ENCODE results near the gene VPS18. TPM values are rescaled to one million over a fixed set of nuclear protein-coding genes. Genes with fewer than 3 reads are reported as not detected.

Gene VPS18
- polyA plus RNA-seq, 1 donor from 2014 or later = 13.8 TPM

DNA sequence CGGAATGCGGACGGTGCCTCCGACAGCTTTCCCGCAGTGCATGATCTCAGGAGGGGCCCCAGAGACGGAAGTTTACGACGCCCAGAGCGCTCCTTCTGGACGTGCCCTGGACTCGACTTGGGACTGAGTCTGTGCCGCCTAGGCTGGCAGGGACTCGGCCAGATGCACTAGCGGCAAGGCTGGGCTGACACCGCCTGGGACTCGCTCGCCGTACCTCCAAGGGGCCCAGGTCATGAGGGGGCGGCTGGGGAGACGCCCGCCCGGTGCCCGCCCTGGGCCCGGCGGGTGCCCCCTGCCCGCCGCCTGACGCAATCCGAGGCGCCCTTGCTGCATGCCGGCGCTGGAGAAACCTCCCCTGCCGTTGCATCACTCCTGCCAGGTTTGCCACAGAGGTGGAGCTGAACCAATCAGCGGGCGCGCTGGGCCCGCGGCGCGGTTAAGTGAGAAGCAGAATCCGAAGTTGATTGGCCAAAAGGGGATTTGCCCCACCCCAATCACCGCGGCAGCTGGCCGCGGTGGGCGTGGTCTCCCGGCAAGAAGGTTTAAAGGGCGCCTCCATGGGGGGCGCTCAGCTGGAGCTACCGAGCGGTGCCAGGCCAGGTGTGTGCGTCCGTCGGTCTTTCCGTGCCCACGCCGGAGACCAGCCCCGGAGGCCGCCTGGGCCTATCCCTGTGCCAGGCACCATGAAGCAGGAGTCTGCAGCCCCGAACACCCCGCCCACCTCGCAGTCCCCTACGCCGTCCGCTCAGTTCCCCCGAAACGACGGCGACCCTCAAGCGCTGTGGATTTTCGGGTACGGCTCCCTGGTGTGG is 58.9 kb downstream of the VPS18 start, which contains the start of gene CHAC1:
Gene CHAC1 (plus strand): TSS at position 571 of the 812 bp plus-strand sequence. CDS start 113 bp downstream, at position 684.
- Histone ChIP-seq H2AFZ (ENCODE audit: low read depth, low read length) (peak within 1 kb of the TSS; percentile 62), H3K27me3 (ENCODE audit: insufficient read depth, low read depth, low read length) (no peaks in the 10 kb centered on the region), H3K27ac (ENCODE audit: low read length) (peak within 1 kb of the TSS; percentile 39), H3K4me3 (ENCODE audit: low read length) (peak within 1 kb of the TSS; percentile 91), H3K79me2 (replicated peaks; ENCODE audit: insufficient read depth, low read length) (no peaks in the 10 kb centered on the region), H3K36me3 (ENCODE audit: insufficient read depth, low read length) (no peaks in the 10 kb centered on the region), H3K9ac (ENCODE audit: low read length) (peak within 1 kb of the TSS; percentile 72), H4K20me1 (ENCODE audit: insufficient read depth) (no peaks in the 10 kb centered on the region), H3K9me2 (ENCODE audit: insufficient read depth, low read length) (no peaks in the 10 kb centered on the region), H3F3A (ENCODE audit: insufficient read depth, low read length, poor library complexity, severe bottlenecking) (no peaks in the 10 kb centered on the region), H3K9me3 (ENCODE audit: low read length) (no peaks in the 10 kb centered on the region), H3K4me2 (ENCODE audit: low read length) (peak within 1 kb of the TSS; percentile 75)
- TF ChIP-seq TAF1 (IDR thresholded peaks at IDR 0.05; ENCODE audit: low read depth) = peak; percentile 52
- TF ChIP-seq RAD21 (conservative IDR thresholded peaks at IDR 0.05) = peak; percentile 23
- TF ChIP-seq POLR2AphosphoS5 (IDR thresholded peaks at IDR 0.05) = peak; percentile 78
- TF ChIP-seq SMC3 (conservative IDR thresholded peaks at IDR 0.05; ENCODE audit: poor library complexity) = no peak
- TF ChIP-seq EZH2 (IDR thresholded peaks at IDR 0.05; ENCODE audit: borderline replicate concordance, insufficient read depth, low read length, poor library complexity, severe bottlenecking) = no peak
- TF ChIP-seq, protein P1, sequence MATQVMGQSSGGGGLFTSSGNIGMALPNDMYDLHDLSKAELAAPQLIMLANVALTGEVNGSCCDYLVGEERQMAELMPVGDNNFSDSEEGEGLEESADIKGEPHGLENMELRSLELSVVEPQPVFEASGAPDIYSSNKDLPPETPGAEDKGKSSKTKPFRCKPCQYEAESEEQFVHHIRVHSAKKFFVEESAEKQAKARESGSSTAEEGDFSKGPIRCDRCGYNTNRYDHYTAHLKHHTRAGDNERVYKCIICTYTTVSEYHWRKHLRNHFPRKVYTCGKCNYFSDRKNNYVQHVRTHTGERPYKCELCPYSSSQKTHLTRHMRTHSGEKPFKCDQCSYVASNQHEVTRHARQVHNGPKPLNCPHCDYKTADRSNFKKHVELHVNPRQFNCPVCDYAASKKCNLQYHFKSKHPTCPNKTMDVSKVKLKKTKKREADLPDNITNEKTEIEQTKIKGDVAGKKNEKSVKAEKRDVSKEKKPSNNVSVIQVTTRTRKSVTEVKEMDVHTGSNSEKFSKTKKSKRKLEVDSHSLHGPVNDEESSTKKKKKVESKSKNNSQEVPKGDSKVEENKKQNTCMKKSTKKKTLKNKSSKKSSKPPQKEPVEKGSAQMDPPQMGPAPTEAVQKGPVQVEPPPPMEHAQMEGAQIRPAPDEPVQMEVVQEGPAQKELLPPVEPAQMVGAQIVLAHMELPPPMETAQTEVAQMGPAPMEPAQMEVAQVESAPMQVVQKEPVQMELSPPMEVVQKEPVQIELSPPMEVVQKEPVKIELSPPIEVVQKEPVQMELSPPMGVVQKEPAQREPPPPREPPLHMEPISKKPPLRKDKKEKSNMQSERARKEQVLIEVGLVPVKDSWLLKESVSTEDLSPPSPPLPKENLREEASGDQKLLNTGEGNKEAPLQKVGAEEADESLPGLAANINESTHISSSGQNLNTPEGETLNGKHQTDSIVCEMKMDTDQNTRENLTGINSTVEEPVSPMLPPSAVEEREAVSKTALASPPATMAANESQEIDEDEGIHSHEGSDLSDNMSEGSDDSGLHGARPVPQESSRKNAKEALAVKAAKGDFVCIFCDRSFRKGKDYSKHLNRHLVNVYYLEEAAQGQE (IDR thresholded peaks at IDR 0.05; ENCODE audit: borderline replicate concordance) = peak; percentile 47
- TF ChIP-seq, protein P2, sequence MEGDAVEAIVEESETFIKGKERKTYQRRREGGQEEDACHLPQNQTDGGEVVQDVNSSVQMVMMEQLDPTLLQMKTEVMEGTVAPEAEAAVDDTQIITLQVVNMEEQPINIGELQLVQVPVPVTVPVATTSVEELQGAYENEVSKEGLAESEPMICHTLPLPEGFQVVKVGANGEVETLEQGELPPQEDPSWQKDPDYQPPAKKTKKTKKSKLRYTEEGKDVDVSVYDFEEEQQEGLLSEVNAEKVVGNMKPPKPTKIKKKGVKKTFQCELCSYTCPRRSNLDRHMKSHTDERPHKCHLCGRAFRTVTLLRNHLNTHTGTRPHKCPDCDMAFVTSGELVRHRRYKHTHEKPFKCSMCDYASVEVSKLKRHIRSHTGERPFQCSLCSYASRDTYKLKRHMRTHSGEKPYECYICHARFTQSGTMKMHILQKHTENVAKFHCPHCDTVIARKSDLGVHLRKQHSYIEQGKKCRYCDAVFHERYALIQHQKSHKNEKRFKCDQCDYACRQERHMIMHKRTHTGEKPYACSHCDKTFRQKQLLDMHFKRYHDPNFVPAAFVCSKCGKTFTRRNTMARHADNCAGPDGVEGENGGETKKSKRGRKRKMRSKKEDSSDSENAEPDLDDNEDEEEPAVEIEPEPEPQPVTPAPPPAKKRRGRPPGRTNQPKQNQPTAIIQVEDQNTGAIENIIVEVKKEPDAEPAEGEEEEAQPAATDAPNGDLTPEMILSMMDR (IDR thresholded peaks at IDR 0.05; ENCODE audit: poor library complexity, severe bottlenecking) = peak; percentile 45
- TF ChIP-seq MXI1 (conservative IDR thresholded peaks at IDR 0.05; ENCODE audit: poor library complexity, severe bottlenecking) = peak; percentile 76
- TF ChIP-seq EP300 (conservative IDR thresholded peaks at IDR 0.05; ENCODE audit: poor library complexity, severe bottlenecking) = peak; percentile 22

Small RNAs within 50 kb of the gene (small RNA-seq; reads per million reads assigned to genes)
- gene AC025166.1 (0 reads per million in 3 experiments), gene ISCA1P4 (0 reads per million in 3 experiments)

Other genes with a start within 250 kb of the VPS18 start
- 0.22 TPM in 1 of 2 replicates, not detected in the other for gene RAD51, start 199.3 kb upstream of the VPS18 start, polyA plus RNA-seq
- gene RMDN3, start 139.2 kb upstream of the VPS18 start, polyA plus RNA-seq = 24.7 and 25.3 TPM in 2 replicates
- gene GCHFR, start 130.4 kb upstream of the VPS18 start, polyA plus RNA-seq = 7.2 and 17.3 TPM in 2 replicates
- not detected in 2 replicates for gene C15orf62, start 124.5 kb upstream of the VPS18 start, polyA plus RNA-seq
- 48.2 and 63.7 TPM in 2 replicates for gene ZFYVE19, start 87.4 kb upstream of the VPS18 start, polyA plus RNA-seq
- gene DNAJC17, start 87.0 kb upstream of the VPS18 start, polyA plus RNA-seq = 68.5 and 79.6 TPM in 2 replicates
- not detected in 2 replicates for gene PPP1R14D, start 65.7 kb upstream of the VPS18 start, polyA plus RNA-seq
- gene SPINT1, start 50.4 kb upstream of the VPS18 start, polyA plus RNA-seq = 0.18 and 0.68 TPM in 2 replicates
- 1.9 and 2.8 TPM in 2 replicates for gene RHOV, start 20.2 kb upstream of the VPS18 start, polyA plus RNA-seq
- 2.2 and 2.3 TPM in 2 replicates for gene DLL4, start 34.9 kb downstream of the VPS18 start, polyA plus RNA-seq
- gene CHAC1, start 59.0 kb downstream of the VPS18 start, polyA plus RNA-seq = 3.6 and 7.0 TPM in 2 replicates
- 8.4 and 9.5 TPM in 2 replicates for gene INO80, start 221.8 kb downstream of the VPS18 start, polyA plus RNA-seq

Measured in neural cell (in vitro differentiated cells).